Transverse colon (tissue), 4 donors: ENCODE measurements around the gene NAA15. TPM values are rescaled to one million over a fixed set of nuclear protein-coding genes. Genes with fewer than 3 reads are reported as not detected.
"Not testable (repeated sequence)": the region's sequence is repeated elsewhere in the genome, so short reads cannot be mapped to it uniquely, and the experiment has no call there.

Experiments
- DNase-seq: peaks from one replicate; pipeline ENCODE4 v3.0.0-alpha.2; 2019
- H3K27ac ChIP-seq, 4 donors: fragments of 200-600 bp; sonication (generic); 2 replicates each; pipeline ENCODE4 v1.5.1; 2016 to 2018; ENCODE audit warnings: inconsistent platforms in 4 of 4
- H3K27me3 ChIP-seq: fragments of 200-600 bp; sonication (generic); 2 replicates; pipeline ENCODE4 v1.5.1; 2017; ENCODE audit warnings: inconsistent platforms
- H3K36me3 ChIP-seq, 4 donors: fragments of 200-600 bp; sonication (generic); 2 replicates each; pipeline ENCODE4 v1.5.1; 2017 to 2019; ENCODE audit warnings: inconsistent platforms in 4 of 4
- H3K4me1 ChIP-seq, 4 donors: fragments of 200-600 bp; sonication (generic); 2 replicates each; pipeline ENCODE4 v1.5.1; 2017 to 2020; ENCODE audit warnings: inconsistent platforms in 4 of 4
- H3K4me3 ChIP-seq, 4 donors: fragments of 200-600 bp; sonication (generic); 1 replicate in 1 of 4; 2 replicates in 3 of 4; pipeline versions ENCODE4 v1.5.1 to v1.6.1; 2017 to 2019; ENCODE audit warnings: inconsistent platforms in 4 of 4
- H3K9me3 ChIP-seq, 2 donors: fragments of 200-600 bp; sonication (generic); 2 replicates each; pipeline ENCODE4 v1.5.1; 2017 to 2019; ENCODE audit warnings: inconsistent platforms in 2 of 2
- CTCF ChIP-seq, 5 experiments: fragments of 200-600 bp in 3 of 5; fragments of 450-650 bp in 2 of 5; sonication (generic) in 3 of 5; IDR thresholded peaks; 1 replicate in 2 of 5; 2 replicates in 3 of 5; pipeline ENCODE4 v1.5.1; 2016 to 2017; ENCODE audit warnings: antibody characterized with exemption in 5 of 5, inconsistent platforms in 3 of 5, mild to moderate bottlenecking in 2 of 5, moderate library complexity in 1 of 5
- EP300 ChIP-seq: sonication (generic); formaldehyde crosslinking; IDR thresholded peaks from one replicate; pipeline ENCODE4 v1.6.1; 2017; ENCODE audit warnings: antibody characterized with exemption, low read depth
- POLR2A ChIP-seq: fragments of 450-650 bp; IDR thresholded peaks from one replicate; pipeline ENCODE4 v1.6.1; 2016; ENCODE audit warnings: antibody characterized with exemption, mild to moderate bottlenecking, moderate library complexity
- POLR2AphosphoS5 ChIP-seq, 3 donors: sonication (generic); formaldehyde crosslinking; IDR thresholded peaks; one replicate each; pipeline ENCODE4 v1.6.1; 2016; ENCODE audit warnings: antibody characterized with exemption in 3 of 3
- WGBS, 2 donors: methylation state at CpG; one replicate each; pipeline ENCODE4 v1.1.5; 2018; ENCODE audit warnings: low coverage in 1 of 2; 5-methylcytosine and 5-hydroxymethylcytosine counted together
- in situ Hi-C, 4 donors: fragments of 200-750 bp; cut with MboI; loops; one replicate each; pipeline versions ENCODE4 v1.15.0 to v1.15.1; 2017; ENCODE audit warnings: low sequenced_read_pairs in 3 of 4, low pct_ligation_motif_present in 1 of 4, low pct_unique_long_range_greater_than_20kb in 1 of 4
- intact Hi-C: fragments of 100-400 bp; cut with DNase I; formaldehyde crosslinking; loops from one replicate; pipeline ENCODE4 v1.15.1; 2023; ENCODE audit warnings: low total_unique reads
- total RNA-seq, 4 donors: library from RNA; depleted of rRNA; stranded (reverse); fragments of >200 nt; gene quantifications; one replicate each; pipeline ENCODE4 v1.1.0, GENCODE V29; 2016

Gene NAA15
- total RNA-seq, 4 donors from 2014 or later, result 5.0 to 23.7 (median 10.1) TPM

GRCh38 chr4:139443661-139444060, 142.4 kb downstream of the NAA15 start:
- no peak for TF ChIP-seq EP300
- no peak for DNase-seq
- Histone ChIP-seq H3K27me3 (no peaks in the 10 kb centered on the region), H3K27ac (no peak overlapping the region), H3K4me1 (no peaks in the 10 kb centered on the region), H3K36me3 (no peaks in the 10 kb centered on the region), H3K9me3 (peaks cover 9 to 10% of the 10 kb centered on the region in 2 donors), H3K4me3 (no peak overlapping the region)
- in situ Hi-C loops (no loop called here), intact Hi-C loops (no loop called here)
- WGBS, 2 donors, result 92 to 95% methylated on average over 7 of the region's 7 CpGs

- H3K9me3 ChIP-seq, DNase-seq, H3K27me3 ChIP-seq, in situ Hi-C loops, H3K4me3 ChIP-seq, H3K4me1 ChIP-seq, H3K27ac ChIP-seq, intact Hi-C loops, H3K36me3 ChIP-seq: not testable (repeated sequence)
- 81 to 96% methylated on average over 3 of the region's 3 CpGs for WGBS, 2 donors
Measured at GRCh38 chr4:139444881-139445280, 143.6 kb downstream of the NAA15 start.

GRCh38 chr4:139447078-139447477, 145.8 kb downstream of the NAA15 start:
- H3K27ac ChIP-seq, intact Hi-C loops, DNase-seq, H3K4me3 ChIP-seq, H3K9me3 ChIP-seq, H3K27me3 ChIP-seq, H3K36me3 ChIP-seq, in situ Hi-C loops, H3K4me1 ChIP-seq: not testable (repeated sequence)
- 93 to 100% methylated on average over 2 to 4 of the region's 4 CpGs for WGBS, 2 donors

GRCh38 chr4:139450586-139450985, 149.3 kb downstream of the NAA15 start:
- Histone ChIP-seq H3K36me3 (no peaks in the 10 kb centered on the region), H3K27me3 (no peaks in the 10 kb centered on the region), H3K4me3 (no peak overlapping the region), H3K27ac (no peak overlapping the region), H3K4me1 (peaks cover 7 to 24% (median 18%) of the 10 kb centered on the region in 4 donors), H3K9me3 (no peaks in the 10 kb centered on the region)
- in situ Hi-C loops, result no loop called here
- DNase-seq, result no peak
- intact Hi-C loops, result no loop called here
- WGBS, 2 donors, result 100% methylated on average over 2 of the region's 2 CpGs
- TF ChIP-seq EP300, result no peak
- TF ChIP-seq POLR2A, result no peak

GRCh38 chr4:139451997-139452396, 150.7 kb downstream of the NAA15 start:
- in situ Hi-C loops (no loop called here), intact Hi-C loops (no loop called here)
- H3K27ac ChIP-seq, result peak overlapping the region; percentile 90 to 97 (median 94)
- no peak for DNase-seq
- no peaks in the 10 kb centered on the region for H3K36me3 ChIP-seq
- no peaks in the 10 kb centered on the region for H3K9me3 ChIP-seq
- TF ChIP-seq POLR2AphosphoS5 (IDR thresholded peaks at IDR 0.05) (no peak), CTCF (IDR thresholded peaks at IDR 0.05) (no peak), EP300 (no peak), POLR2A (no peak)
- 20 to 70% methylated on average over 1 of the region's 1 CpG for WGBS, 2 donors
- no peak overlapping the region for H3K4me3 ChIP-seq
- peaks cover 15 to 35% (median 23%) of the 10 kb centered on the region in 4 donors for H3K4me1 ChIP-seq
- no peaks in the 10 kb centered on the region for H3K27me3 ChIP-seq

- no peaks in the 10 kb centered on the region for H3K9me3 ChIP-seq
- DNase-seq, result peak; percentile 69
- WGBS, 2 donors, result 1% methylated on average over 9 of the region's 15 CpGs; no CpG with 5 or more reads in 1 of the 2 donors
- peaks cover 15 to 44% (median 25%) of the 10 kb centered on the region in 4 donors for H3K4me1 ChIP-seq
- TF ChIP-seq CTCF (IDR thresholded peaks at IDR 0.05), result peak; percentile 37 to 85 (median 45)
- TF ChIP-seq EP300, result no peak
- in situ Hi-C loops (no loop called here), intact Hi-C loops (no loop called here)
- H3K27me3 ChIP-seq, result no peaks in the 10 kb centered on the region
- H3K27ac ChIP-seq, result peak overlapping the region; percentile 90 to 97 (median 94)
- H3K4me3 ChIP-seq, result peak overlapping the region; percentile 51 to 73 (median 62)
- H3K36me3 ChIP-seq, result no peaks in the 10 kb centered on the region
Measured at GRCh38 chr4:139453041-139453370, 151.7 kb downstream of the NAA15 start.
